ENCODE measurements around the gene PANK3.

DNA sequence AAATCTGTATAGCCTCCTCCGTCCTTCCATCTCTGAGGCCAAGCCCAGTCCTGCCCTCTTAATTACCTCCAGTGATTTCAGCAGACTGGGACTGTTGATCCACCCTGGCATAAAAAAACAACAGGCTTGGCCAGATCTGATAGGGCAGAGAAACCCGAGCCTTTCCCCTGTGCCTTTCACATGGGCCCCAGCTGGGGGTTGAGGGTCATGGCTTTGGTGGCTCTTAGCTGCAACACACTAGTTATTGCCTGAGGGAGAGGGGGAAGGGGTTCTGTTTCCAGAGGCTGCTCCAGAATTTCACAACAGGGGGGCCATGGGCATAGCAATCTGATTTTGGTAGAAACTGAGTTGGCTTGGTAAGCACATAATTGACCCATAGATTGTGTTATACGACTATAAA, 21.2 kb upstream of the PANK3 start:
- TF ChIP-seq POLR2A (IDR thresholded peaks at IDR 0.05; ENCODE audit: low read depth, low read length) (no peak), POLR2AphosphoS5 (IDR thresholded peaks at IDR 0.05; ENCODE audit: low read depth, low read length) (no peak), TAF1 (IDR thresholded peaks at IDR 0.05; ENCODE audit: borderline replicate concordance, low read depth, low read length) (no peak)

Data from GM12892 (cell line).